Measurements from ENCODE around the gene CDC7.

- TF ChIP-seq CTCF (conservative IDR thresholded peaks at IDR 0.05) (peak; percentile 49), ZFX (IDR thresholded peaks at IDR 0.05) (no peak)
These were observed 46.2 kb downstream of the CDC7 start for GRCh38 chr1:91546876-91547275.
